H1 (cell line): ENCODE results near the gene CD7. TPM values are rescaled to one million over a fixed set of nuclear protein-coding genes. Genes with fewer than 3 reads are reported as not detected.

Experiments used
- CTCF ChIA-PET: fragments of 300-600 bp; sonication (Branson Sonifier 250); formaldehyde crosslinking; loops from one replicate; lab custom pipeline; 2021; ENCODE audit not compliant: partially characterized antibody; lab: Charles Lee
- POLR2A ChIA-PET: fragments of 300-600 bp; sonication (Branson Sonifier 250); formaldehyde crosslinking; loops from one replicate; lab custom pipeline; 2021; ENCODE audit warnings: inconsistent platforms; ENCODE audit not compliant: partially characterized antibody; lab: Charles Lee
- DNase-seq, 2 experiments: peaks; one replicate each; pipeline versions ENCODE4 v3.0.0 to v3.0.0-alpha.2; 2010 to 2022; ENCODE audit warnings: low spot score in 2 of 2, low read depth in 1 of 2, mixed read lengths in 1 of 2
- FAIRE-seq: peaks from 2 replicates; lab custom pipeline; 2011; peaks lifted over from hg19 to GRCh38; lab: Jason Lieb, UNC
- H2AFZ ChIP-seq: 2 replicates; pipeline ENCODE4 v1.8.1; 2012; ENCODE audit warnings: low read length, inconsistent platforms
- H2AK5ac ChIP-seq: 2 replicates; pipeline ENCODE4 v1.6.1; 2013; ENCODE audit warnings: low read depth, low read length
- H2BK120ac ChIP-seq: replicated peaks from 2 replicates; pipeline ENCODE3; 2013; ENCODE audit warnings: low read depth, low read length, inconsistent platforms
- H2BK12ac ChIP-seq: 2 replicates; pipeline ENCODE4 v1.6.1; 2013; ENCODE audit warnings: low read depth, low read length
- H2BK15ac ChIP-seq: 2 replicates; pipeline ENCODE4 v1.6.1; 2013; ENCODE audit warnings: low read length
- H2BK20ac ChIP-seq: 2 replicates; pipeline ENCODE4 v1.6.1; 2013; ENCODE audit warnings: low read length
- H2BK5ac ChIP-seq: 2 replicates; pipeline ENCODE4 v1.6.1; 2013; ENCODE audit warnings: low read depth, low read length
- H3K14ac ChIP-seq: 2 replicates; pipeline ENCODE4 v1.6.1; 2013; ENCODE audit warnings: inconsistent platforms; ENCODE audit not compliant: insufficient read length
- H3K18ac ChIP-seq: 2 replicates; pipeline ENCODE4 v1.6.1; 2013; ENCODE audit warnings: low read length; ENCODE audit errors: extremely low read depth
- H3K23ac ChIP-seq: 2 replicates; pipeline ENCODE4 v1.6.1; 2013; ENCODE audit warnings: inconsistent platforms; ENCODE audit not compliant: insufficient read length
- H3K23me2 ChIP-seq: 2 replicates; pipeline ENCODE4 v1.6.1; 2013; ENCODE audit warnings: low read depth, low read length
- H3K27ac ChIP-seq: 2 replicates; pipeline ENCODE4 v1.6.1; 2011; ENCODE audit warnings: low read depth, low read length, inconsistent platforms
- H3K27me3 ChIP-seq, 4 experiments: replicated peaks in 1 of 4; 1 replicate in 1 of 4; 2 replicates in 3 of 4; pipeline versions ENCODE4 v1.6.1 to v1.8.1; 2011 to 2013; ENCODE audit warnings: low read length in 3 of 4, mild to moderate bottlenecking in 3 of 4, inconsistent platforms in 2 of 4, mixed read lengths in 2 of 4, moderate library complexity in 1 of 4; ENCODE audit not compliant: control insufficient read depth in 3 of 4, insufficient read depth in 3 of 4; ENCODE audit errors: extremely low read depth in 1 of 4
- H3K36me3 ChIP-seq, 4 experiments: 2 replicates each; pipeline versions ENCODE4 v1.6.1 to v1.8.1; 2011 to 2013; ENCODE audit warnings: mild to moderate bottlenecking in 4 of 4, low read length in 3 of 4, moderate library complexity in 2 of 4, control low read depth in 1 of 4, inconsistent platforms in 1 of 4; ENCODE audit not compliant: insufficient read depth in 4 of 4, control insufficient read depth in 2 of 4
- H3K4ac ChIP-seq: replicated peaks from 2 replicates; pipeline ENCODE3; 2013; ENCODE audit warnings: low read length, low read depth, mixed read lengths, inconsistent platforms; ENCODE audit not compliant: insufficient read length
- H3K4me1 ChIP-seq, 4 experiments: replicated peaks in 1 of 4; 1 replicate in 1 of 4; 2 replicates in 3 of 4; pipeline versions ENCODE4 v1.6.1 to v1.8.1; 2011 to 2013; ENCODE audit warnings: low read length in 3 of 4, inconsistent platforms in 2 of 4, mixed read lengths in 1 of 4; ENCODE audit not compliant: insufficient read depth in 4 of 4, control insufficient read depth in 3 of 4
- H3K4me2 ChIP-seq, 2 experiments: 2 replicates each; pipeline versions ENCODE4 v1.6.1 to v1.8.1; 2011 to 2013; ENCODE audit warnings: low read depth in 2 of 2, low read length in 2 of 2, control low read depth in 1 of 2, inconsistent platforms in 1 of 2, mild to moderate bottlenecking in 1 of 2; ENCODE audit not compliant: insufficient read depth in 1 of 2
- H3K4me3 ChIP-seq, 4 experiments: fragments of 200-600, 300-600 bp in 1 of 4; sonication (generic), shearing (Covaris generic), sonication (Bioruptor Twin) in 1 of 4; 2 replicates each; pipeline versions ENCODE4 v1.5.1 to v1.8.1; 2011 to 2016; ENCODE audit warnings: low read length in 4 of 4, low read depth in 3 of 4, control low read depth in 2 of 4, inconsistent platforms in 2 of 4, mild to moderate bottlenecking in 2 of 4, mixed read lengths in 1 of 4, moderate library complexity in 1 of 4; ENCODE audit not compliant: insufficient read depth in 2 of 4; ENCODE audit errors: extremely low read depth in 1 of 4
- H3K56ac ChIP-seq: replicated peaks from 2 replicates; pipeline ENCODE3; 2013; ENCODE audit warnings: low read depth, mild to moderate bottlenecking, mixed read lengths, low read length, inconsistent platforms; ENCODE audit not compliant: insufficient read length
- H3K79me1 ChIP-seq: 2 replicates; pipeline ENCODE4 v1.6.1; 2013; ENCODE audit warnings: low read depth, low read length, control low read depth
- H3K79me2 ChIP-seq, 2 experiments: 2 replicates each; pipeline versions ENCODE4 v1.6.1 to v1.8.1; 2012 to 2013; ENCODE audit warnings: low read length in 2 of 2, mild to moderate bottlenecking in 2 of 2, inconsistent platforms in 1 of 2; ENCODE audit not compliant: insufficient read depth in 2 of 2, control insufficient read depth in 1 of 2
- H3K9ac ChIP-seq, 4 experiments: replicated peaks in 1 of 4; 1 replicate in 1 of 4; 2 replicates in 3 of 4; pipeline versions ENCODE4 v1.6.1 to v1.8.1; 2011 to 2013; ENCODE audit warnings: low read depth in 3 of 4, low read length in 3 of 4, control low read depth in 2 of 4, mild to moderate bottlenecking in 2 of 4, moderate library complexity in 2 of 4, inconsistent platforms in 1 of 4; ENCODE audit errors: extremely low read depth in 1 of 4
- H3K9me3 ChIP-seq, 2 experiments: 2 replicates each; pipeline versions ENCODE4 v1.6.1 to v1.8.1; 2012 to 2013; ENCODE audit warnings: mild to moderate bottlenecking in 2 of 2, moderate library complexity in 2 of 2, control low read depth in 1 of 2, inconsistent platforms in 1 of 2, low read depth in 1 of 2, low read length in 1 of 2, mixed read lengths in 1 of 2; ENCODE audit not compliant: insufficient read depth in 2 of 2
- H4K20me1 ChIP-seq, 2 experiments: replicated peaks in 1 of 2; 2 replicates each; pipeline versions ENCODE3 to v1.8.1; 2011 to 2013; ENCODE audit warnings: inconsistent platforms in 2 of 2, low read length in 2 of 2, mild to moderate bottlenecking in 1 of 2; ENCODE audit not compliant: insufficient read depth in 2 of 2, control insufficient read depth in 1 of 2
- H4K5ac ChIP-seq: 2 replicates; pipeline ENCODE4 v1.6.1; 2013; ENCODE audit warnings: low read length, low read depth, mixed read lengths, inconsistent platforms; ENCODE audit not compliant: insufficient read length
- H4K8ac ChIP-seq: 2 replicates; pipeline ENCODE4 v1.8.0; 2013; ENCODE audit warnings: mild to moderate bottlenecking, moderate library complexity, low read length, inconsistent platforms; ENCODE audit not compliant: insufficient read depth; ENCODE audit errors: extremely low read depth
- H4K91ac ChIP-seq: replicated peaks from 2 replicates; pipeline ENCODE3; 2013; ENCODE audit warnings: low read length, mixed read lengths, inconsistent platforms; ENCODE audit not compliant: insufficient read length
- FOSL1 ChIP-seq: IDR thresholded peaks from 2 replicates; pipeline ENCODE4 v1.6.1; 2011; ENCODE audit warnings: mild to moderate bottlenecking, low read depth, low read length, moderate library complexity; ENCODE audit not compliant: insufficient read depth
- KDM1A ChIP-seq: fragments of 200-600, 300-600 bp; sonication (generic); IDR thresholded peaks from 2 replicates; pipeline ENCODE4 v1.7.1; 2016; ENCODE audit warnings: mild to moderate bottlenecking, low read length, borderline replicate concordance
- MAX ChIP-seq: IDR thresholded peaks from 2 replicates; pipeline ENCODE4 v1.6.1; 2012; ENCODE audit warnings: inconsistent platforms
- RBBP5 ChIP-seq: IDR thresholded peaks from 2 replicates; pipeline ENCODE4 v1.7.1; 2012; ENCODE audit warnings: low read depth, mild to moderate bottlenecking, inconsistent platforms, low read length, moderate library complexity, borderline replicate concordance
- TAF1 ChIP-seq: IDR thresholded peaks from 2 replicates; pipeline ENCODE4 v1.6.1; 2011; ENCODE audit warnings: mild to moderate bottlenecking, low read depth, low read length
- WGBS, 2 experiments: shearing (Covaris generic) in 1 of 2; methylation state at CpG; one replicate each; pipeline versions ENCODE4 v1.1.6 to v1.1.7; 2013 to 2015; ENCODE audit warnings: low lambda C conversion rate in 2 of 2, mixed read lengths in 2 of 2, inconsistent platforms in 1 of 2, low coverage in 1 of 2, missing lambda C conversion rate in 1 of 2; ENCODE audit not compliant: insufficient replicate concordance in 2 of 2, insufficient coverage in 1 of 2, insufficient read length in 1 of 2; ENCODE audit errors: extremely low coverage in 1 of 2, missing lambda C conversion rate in 1 of 2; 5-methylcytosine and 5-hydroxymethylcytosine counted together
- polyA plus RNA-seq, 7 experiments: library from polyadenylated mRNA; depleted of rRNA in 3 of 7; stranded (reverse) in 5 of 7; unstranded in 2 of 7; fragments of >200 nt in 5 of 7; fragments of 200-250 nt in 2 of 7; gene quantifications; 1 replicate in 5 of 7; 2 replicates in 1 of 7; 4 replicates in 1 of 7; pipeline versions ENCODE4 v1.2.1 to v1.2.3, GENCODE V29; 2011 to 2013; ENCODE audit warnings: missing spikeins in 2 of 7, mixed read lengths in 2 of 7
- total RNA-seq: library from RNA; stranded (reverse); fragmentation: NEBNext Ultra II Directional; extraction: Animal tissue kit (Norgen Biotek cat#: 25700); gene quantifications from 2 replicates; pipeline ENCODE4 v1.2.1, GENCODE V29; 2021

Gene CD7
- total and polyA plus RNA-seq, 2 of the 8 experiments (the other 6 are each of a cell fraction or from before 2014, with no cell fraction given) = 0.83 to 0.86 TPM

DNA sequence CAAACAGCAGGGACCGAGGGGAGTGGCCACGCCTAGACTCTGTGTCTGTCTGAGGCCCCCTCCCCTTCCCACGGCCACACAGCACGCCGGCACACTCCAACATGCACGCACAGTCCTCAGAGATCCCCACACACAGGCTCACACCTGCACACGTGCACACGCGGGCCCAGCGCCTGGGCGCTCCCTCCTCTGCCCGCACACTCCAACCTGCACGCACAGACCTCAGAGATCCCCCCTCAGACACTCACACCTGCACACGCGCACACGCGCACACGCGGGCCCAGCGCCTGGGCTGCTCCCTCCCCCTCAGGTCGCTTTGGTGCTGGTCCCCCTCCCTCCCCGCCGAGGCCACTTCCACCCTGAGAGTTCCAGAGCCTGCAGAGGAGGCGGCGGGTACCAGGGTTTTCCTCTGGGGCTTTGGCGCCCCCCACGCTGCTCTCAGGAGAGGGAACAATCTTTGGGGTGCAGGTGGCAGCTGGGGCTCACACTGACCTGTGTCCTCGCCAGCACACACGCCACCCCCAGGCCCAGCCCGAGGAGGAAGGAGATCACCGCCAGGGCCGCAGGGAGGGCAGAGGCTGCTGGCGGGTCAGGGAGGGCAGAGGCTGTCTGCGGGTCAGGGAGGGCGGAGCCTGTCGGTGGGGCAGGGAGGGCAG, 1.6 kb downstream of the CD7 start:
- POLR2A ChIA-PET = interaction anchor here (0.8 kb wide), 1 partner anchor 17 kb away, joined by 3 read pairs; no protein-coding TSS in a partner anchor
- Histone ChIP-seq H2BK15ac (0 out of 2 replicates have a peak overlapping the region, but pooled peaks have one; percentile 40), H3K9me3 (peaks cover 0 to 14% of the 10 kb centered on the region in 2 experiments; a peak in 1 of 4 replicates), H4K20me1 (peaks cover 0 to 12% of the 10 kb centered on the region in 2 experiments), H3K4me3 (peak overlapping the region in 3 of 4 experiments; percentile 7 to 48 (median 9); a peak in 2 of 8 replicates), H3K79me2 (no peaks in the 10 kb centered on the region), H4K91ac (peak overlapping the region; percentile 54), H2BK5ac (peak overlapping the region; percentile 56; the same call in 1 of the 2 replicates), H3K79me1 (no peaks in the 10 kb centered on the region), H2AFZ (no peak overlapping the region; the same call in 1 of the 2 replicates), H3K27me3 (no peaks in the 10 kb centered on the region; a peak in 3 of 7 replicates), H4K5ac (peak overlapping the region; percentile 33), H4K8ac (peak overlapping the region; percentile 85), H3K23ac (no peak overlapping the region), H3K9ac (no peak overlapping the region), H2BK120ac (no peak overlapping the region), H3K4me1 (peaks cover 0 to 5% (median 4%) of the 10 kb centered on the region in 4 experiments; a peak in 5 of 7 replicates), H3K23me2 (peaks cover 5% of the 10 kb centered on the region; the same call in 1 of the 2 replicates), H3K56ac (peak overlapping the region; percentile 46), H2BK12ac (peak overlapping the region; percentile 80; the same call in 1 of the 2 replicates), H3K18ac (peak overlapping the region; percentile 71; the same call in 1 of the 2 replicates), H3K27ac (no peak overlapping the region), H3K14ac (no peak overlapping the region), H3K4ac (peak overlapping the region; percentile 69), H2AK5ac (no peak overlapping the region), H3K4me2 (peak overlapping the region; percentile 44 to 61), H3K36me3 (no peaks in the 10 kb centered on the region), H2BK20ac (no peak overlapping the region)
- CTCF ChIA-PET = interaction anchor here (0.5 to 3.1 kb wide), 3 partner anchors 14 to 226 kb away, joined by 3 to 19 read pairs (median 3); no protein-coding TSS in a partner anchor
- WGBS, 2 experiments = 43% methylated on average over 24 of the region's 36 CpGs; no CpG with 5 or more reads in 1 of the 2 experiments
- DNase-seq (no peak), FAIRE-seq (no peak)
- peak; percentile 34; the same call in 1 of the 2 replicates for TF ChIP-seq MAX
- TF ChIP-seq TAF1 = no peak
- peak; percentile 51; the same call in 1 of the 2 replicates for TF ChIP-seq KDM1A
- TF ChIP-seq RBBP5 = 0 out of 2 replicates have a peak, but pooled peaks have one; percentile 22
- no peak for TF ChIP-seq FOSL1
